Neuronal stem cell (in vitro differentiated cells): ENCODE measurements around the gene SENP2.

Experiments used
- DNase-seq: peaks from one replicate; pipeline ENCODE4 v3.0.0-alpha.2; 2013; ENCODE audit warnings: low spot score
- H2AFZ ChIP-seq: one replicate; pipeline ENCODE4 v1.6.1; 2013; ENCODE audit warnings: mild to moderate bottlenecking, low read length, inconsistent platforms
- H2AK5ac ChIP-seq: 2 replicates; pipeline ENCODE4 v1.6.1; 2013; ENCODE audit warnings: low read depth, mild to moderate bottlenecking, inconsistent platforms, low read length, moderate library complexity, mixed read lengths
- H2BK120ac ChIP-seq: 2 replicates; pipeline ENCODE4 v1.6.1; 2013; ENCODE audit warnings: low read depth, mild to moderate bottlenecking, inconsistent platforms, low read length, moderate library complexity, mixed read lengths
- H2BK12ac ChIP-seq: one replicate; pipeline ENCODE4 v1.6.1; 2013; ENCODE audit warnings: low read length, inconsistent platforms
- H2BK15ac ChIP-seq: 2 replicates; pipeline ENCODE4 v1.6.1; 2013; ENCODE audit warnings: mild to moderate bottlenecking, low read length, inconsistent platforms, mixed read lengths
- H2BK5ac ChIP-seq: one replicate; pipeline ENCODE4 v1.6.1; 2013; ENCODE audit warnings: inconsistent platforms, mild to moderate bottlenecking, low read length, moderate library complexity
- H3K14ac ChIP-seq: one replicate; pipeline ENCODE4 v1.6.1; 2013; ENCODE audit warnings: low read length, inconsistent platforms
- H3K18ac ChIP-seq: 2 replicates; pipeline ENCODE4 v1.6.1; 2013; ENCODE audit warnings: low read length, inconsistent platforms
- H3K23ac ChIP-seq: 2 replicates; pipeline ENCODE4 v1.6.1; 2013; ENCODE audit warnings: low read depth, mild to moderate bottlenecking, mixed read lengths, low read length, inconsistent platforms; ENCODE audit not compliant: poor library complexity
- H3K27ac ChIP-seq: replicated peaks from 3 replicates; pipeline ENCODE4 v1.5.1; 2013; ENCODE audit warnings: low read length, inconsistent platforms
- H3K27me3 ChIP-seq, 3 experiments: 2 replicates each; pipeline ENCODE4 v1.6.1; 2013; ENCODE audit warnings: low read length in 3 of 3, mild to moderate bottlenecking in 2 of 3, inconsistent platforms in 1 of 3, low read depth in 1 of 3, mixed read lengths in 1 of 3, moderate library complexity in 1 of 3; ENCODE audit not compliant: control insufficient read depth in 3 of 3, insufficient read depth in 3 of 3
- H3K36me3 ChIP-seq, 2 donors: replicated peaks in 1 of 2; 2 replicates each; pipeline ENCODE4 v1.6.1; 2013; ENCODE audit warnings: low read length in 2 of 2; ENCODE audit not compliant: control insufficient read depth in 2 of 2, insufficient read depth in 2 of 2
- H3K4ac ChIP-seq: 2 replicates; pipeline ENCODE4 v1.6.1; 2013; ENCODE audit warnings: inconsistent platforms, mild to moderate bottlenecking, low read length, moderate library complexity
- H3K4me1 ChIP-seq, 2 donors: 1 replicate in 1 of 2; 2 replicates in 1 of 2; pipeline ENCODE4 v1.6.1; 2013; ENCODE audit warnings: low read length in 2 of 2, low read depth in 1 of 2; ENCODE audit not compliant: control insufficient read depth in 2 of 2, insufficient read depth in 1 of 2
- H3K4me2 ChIP-seq: one replicate; pipeline ENCODE4 v1.6.1; 2013; ENCODE audit warnings: mild to moderate bottlenecking, low read length, inconsistent platforms; ENCODE audit not compliant: insufficient read depth, poor library complexity, severe bottlenecking
- H3K4me3 ChIP-seq, 2 donors: 2 replicates each; pipeline ENCODE4 v1.5.1; 2013; ENCODE audit warnings: low read length in 2 of 2, mild to moderate bottlenecking in 2 of 2, inconsistent platforms in 1 of 2, moderate library complexity in 1 of 2
- H3K79me1 ChIP-seq: one replicate; pipeline ENCODE4 v1.6.1; 2013; ENCODE audit warnings: low read depth, mild to moderate bottlenecking, inconsistent platforms, low read length, moderate library complexity
- H3K9ac ChIP-seq: one replicate; pipeline ENCODE4 v1.6.1; 2013; ENCODE audit warnings: mild to moderate bottlenecking, low read depth, low read length, inconsistent platforms; ENCODE audit not compliant: poor library complexity
- H3K9me3 ChIP-seq, 2 donors: replicated peaks in 1 of 2; 2 replicates each; pipeline versions ENCODE3 to v1.6.1; 2013; ENCODE audit warnings: low read length in 2 of 2, mild to moderate bottlenecking in 2 of 2, inconsistent platforms in 1 of 2, low read depth in 1 of 2, mixed read lengths in 1 of 2, moderate library complexity in 1 of 2; ENCODE audit not compliant: control insufficient read depth in 2 of 2, insufficient read depth in 1 of 2
- H4K8ac ChIP-seq: one replicate; pipeline ENCODE4 v1.6.1; 2013; ENCODE audit warnings: low read depth, mild to moderate bottlenecking, inconsistent platforms, low read length, moderate library complexity
- H4K91ac ChIP-seq: one replicate; pipeline ENCODE4 v1.6.1; 2013; ENCODE audit warnings: low read length, low read depth, mild to moderate bottlenecking, inconsistent platforms; ENCODE audit not compliant: poor library complexity
- WGBS, 2 donors: extraction: QIAGEN DNeasy Blood & Tissue Kit; methylation state at CpG; one replicate each; pipeline ENCODE4 v1.1.7; 2013; ENCODE audit warnings: missing lambda C conversion rate in 2 of 2, mixed read lengths in 1 of 2; ENCODE audit not compliant: insufficient read length in 2 of 2, insufficient replicate concordance in 1 of 2; ENCODE audit errors: extremely low coverage in 2 of 2; 5-methylcytosine and 5-hydroxymethylcytosine counted together

Gene SENP2

GRCh38 chr3:185653949-185654757 lies 68.1 kb downstream of the SENP2 start:
- Histone ChIP-seq H3K18ac (no peak overlapping the region), H2BK5ac (no peak overlapping the region), H2AK5ac (no peak overlapping the region), H3K14ac (no peak overlapping the region), H3K9ac (no peak overlapping the region), H3K27me3 (no peaks in the 10 kb centered on the region), H2BK120ac (no peak overlapping the region), H3K79me1 (no peaks in the 10 kb centered on the region), H3K36me3 (peaks cover 65 to 100% of the 10 kb centered on the region in 2 donors), H3K4me3 (no peak overlapping the region), H3K4me2 (no peak overlapping the region), H3K4ac (no peak overlapping the region), H2BK12ac (no peak overlapping the region), H3K27ac (no peak overlapping the region), H3K9me3 (no peaks in the 10 kb centered on the region), H4K91ac (no peak overlapping the region), H3K4me1 (no peaks in the 10 kb centered on the region), H3K23ac (no peak overlapping the region), H4K8ac (no peak overlapping the region), H2BK15ac (no peak overlapping the region), H2AFZ (no peak overlapping the region)
- DNase-seq = no peak
- WGBS, 2 donors = no CpG with 5 or more reads among the region's 12 CpGs

DNA sequence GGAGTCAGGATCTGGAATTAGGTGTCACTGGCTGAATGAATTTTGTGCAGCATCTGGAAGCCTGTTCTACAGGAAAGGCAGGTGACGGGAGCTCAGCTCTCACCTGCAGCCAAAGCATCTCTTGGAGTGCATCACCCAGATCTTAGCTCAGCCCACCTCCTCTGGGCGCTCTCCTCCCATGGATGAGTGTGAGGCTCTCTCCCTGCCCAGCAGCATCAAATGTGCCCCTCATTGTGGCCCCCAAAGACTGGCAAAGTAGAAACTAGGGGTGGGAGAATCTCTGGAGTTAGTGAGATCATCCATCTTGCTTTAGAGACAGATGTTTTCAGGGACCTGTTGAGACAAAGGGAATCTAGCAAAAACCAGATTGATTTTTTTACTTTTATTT lies 68.7 kb downstream of the SENP2 start:
- H2BK5ac ChIP-seq = no peak overlapping the region
- no peak overlapping the region for H2AFZ ChIP-seq
- no peaks in the 10 kb centered on the region for H3K27me3 ChIP-seq
- no peak overlapping the region for H3K18ac ChIP-seq
- H3K14ac ChIP-seq = no peak overlapping the region
- no peak overlapping the region for H2BK15ac ChIP-seq
- H2BK12ac ChIP-seq = no peak overlapping the region
- no peak overlapping the region for H3K4me3 ChIP-seq
- DNase-seq = no peak
- H3K4me2 ChIP-seq = no peak overlapping the region
- H4K8ac ChIP-seq = no peak overlapping the region
- no peaks in the 10 kb centered on the region for H3K4me1 ChIP-seq
- H3K79me1 ChIP-seq = no peaks in the 10 kb centered on the region
- no CpG with 5 or more reads among the region's 2 CpGs for WGBS, 2 donors
- H3K9me3 ChIP-seq = no peaks in the 10 kb centered on the region
- no peak overlapping the region for H4K91ac ChIP-seq
- no peak overlapping the region for H2AK5ac ChIP-seq
- no peak overlapping the region for H3K9ac ChIP-seq
- no peak overlapping the region for H3K4ac ChIP-seq
- H3K36me3 ChIP-seq = peaks cover 59 to 98% of the 10 kb centered on the region in 2 donors
- H3K27ac ChIP-seq = no peak overlapping the region
- H2BK120ac ChIP-seq = no peak overlapping the region
- H3K23ac ChIP-seq = no peak overlapping the region

DNA sequence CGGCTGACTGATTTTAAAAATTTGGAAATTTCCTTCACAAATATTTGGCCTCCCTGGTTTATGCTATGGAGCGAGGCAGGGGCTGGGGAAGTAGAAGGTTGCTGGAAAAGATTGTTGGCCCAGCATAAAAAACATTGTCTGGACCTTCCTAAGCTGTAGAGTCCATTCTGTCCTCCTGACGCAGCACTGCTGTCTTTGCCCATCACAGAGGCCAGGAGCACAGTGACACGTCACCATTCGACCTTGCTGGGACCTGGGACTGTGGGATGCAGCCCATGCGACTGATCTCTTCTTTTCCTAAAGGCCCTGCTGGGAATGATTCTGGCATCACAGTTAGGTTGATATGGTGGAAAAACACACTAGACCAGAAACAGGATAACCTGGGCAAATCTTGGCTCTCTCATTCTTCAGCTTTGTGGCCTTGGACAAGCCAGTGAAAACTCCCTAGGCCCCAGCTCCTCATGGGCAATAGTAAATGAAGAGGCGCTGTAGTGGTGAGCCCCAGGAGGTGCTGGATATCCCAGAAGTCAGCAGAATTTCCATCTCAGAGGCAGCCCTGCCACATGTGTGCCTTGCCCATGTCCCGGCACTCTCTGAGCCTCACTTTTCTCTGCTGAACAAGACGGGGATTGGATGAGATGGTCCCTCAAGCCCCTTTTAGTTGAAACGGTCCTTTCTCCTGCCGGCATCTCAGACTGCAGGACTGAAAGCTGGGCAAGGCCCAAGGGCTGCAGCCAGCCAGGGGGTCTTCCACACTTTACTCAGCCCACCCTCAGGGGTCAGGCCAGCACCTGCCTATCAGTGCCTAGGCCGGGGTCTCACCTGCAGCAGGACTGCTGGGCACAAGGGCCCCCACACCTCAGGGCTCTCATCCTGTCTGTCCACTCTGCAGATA lies 69.6 kb downstream of the SENP2 start:
- Histone ChIP-seq H4K91ac (no peak overlapping the region), H3K14ac (no peak overlapping the region), H4K8ac (no peak overlapping the region), H3K23ac (no peak overlapping the region), H3K4me3 (no peak overlapping the region), H3K36me3 (peaks cover 63 to 95% of the 10 kb centered on the region in 2 donors), H3K27me3 (no peaks in the 10 kb centered on the region), H2BK15ac (no peak overlapping the region), H3K79me1 (no peaks in the 10 kb centered on the region), H2BK120ac (no peak overlapping the region), H2BK5ac (no peak overlapping the region), H3K18ac (no peak overlapping the region), H2AFZ (no peak overlapping the region), H3K4me2 (no peak overlapping the region), H2BK12ac (no peak overlapping the region), H3K4ac (no peak overlapping the region), H2AK5ac (no peak overlapping the region), H3K9me3 (no peaks in the 10 kb centered on the region), H3K9ac (no peak overlapping the region), H3K4me1 (no peaks in the 10 kb centered on the region), H3K27ac (no peak overlapping the region)
- no CpG with 5 or more reads among the region's 12 CpGs for WGBS, 2 donors
- no peak for DNase-seq

- H3K36me3 ChIP-seq = peaks cover 61 to 88% of the 10 kb centered on the region in 2 donors
- H2BK120ac ChIP-seq = no peak overlapping the region
- H3K27me3 ChIP-seq = no peaks in the 10 kb centered on the region
- no peak overlapping the region for H3K14ac ChIP-seq
- no peaks in the 10 kb centered on the region for H3K79me1 ChIP-seq
- H3K18ac ChIP-seq = no peak overlapping the region
- no peak overlapping the region for H3K4ac ChIP-seq
- no peak overlapping the region for H3K9ac ChIP-seq
- no peak overlapping the region for H2BK5ac ChIP-seq
- no CpG with 5 or more reads among the region's 8 CpGs for WGBS, 2 donors
- H2AFZ ChIP-seq = no peak overlapping the region
- H3K4me1 ChIP-seq = no peaks in the 10 kb centered on the region
- no peak overlapping the region for H2BK15ac ChIP-seq
- no peak overlapping the region for H3K23ac ChIP-seq
- no peak overlapping the region for H3K4me2 ChIP-seq
- no peaks in the 10 kb centered on the region for H3K9me3 ChIP-seq
- H4K91ac ChIP-seq = no peak overlapping the region
- DNase-seq = no peak
- H3K27ac ChIP-seq = no peak overlapping the region
- H2BK12ac ChIP-seq = no peak overlapping the region
- H2AK5ac ChIP-seq = no peak overlapping the region
- H4K8ac ChIP-seq = no peak overlapping the region
- H3K4me3 ChIP-seq = no peak overlapping the region
Measured at GRCh38 chr3:185656321-185656840, 70.3 kb downstream of the SENP2 start.
